HFFc6 (cell line): ENCODE measurements around the gene SSPN. TPM values are rescaled to one million over a fixed set of nuclear protein-coding genes. Genes with fewer than 3 reads are reported as not detected.

Experiments used
- DNase-seq: peaks from one replicate; pipeline ENCODE4 v3.0.0-alpha.2; 2018
- H3K27ac Mint-ChIP-seq: 2 replicates; pipeline ENCODE4 v1.8.0; 2020; ENCODE audit warnings: mild to moderate bottlenecking, mixed read lengths
- H3K27me3 Mint-ChIP-seq: 2 replicates; pipeline ENCODE4 v1.8.0; 2021; ENCODE audit warnings: mild to moderate bottlenecking, moderate library complexity, mixed read lengths; ENCODE audit not compliant: insufficient read depth
- H3K36me3 Mint-ChIP-seq: 2 replicates; pipeline ENCODE4 v1.8.0; 2021; ENCODE audit warnings: low read depth, mixed read lengths
- H3K4me1 Mint-ChIP-seq: 2 replicates; pipeline ENCODE4 v1.8.0; 2020; ENCODE audit warnings: low read depth, mixed read lengths
- H3K4me3 Mint-ChIP-seq: 2 replicates; pipeline ENCODE4 v1.8.0; 2020; ENCODE audit warnings: mild to moderate bottlenecking, moderate library complexity, mixed read lengths
- H3K9me3 Mint-ChIP-seq: 2 replicates; pipeline ENCODE4 v1.8.0; 2020; ENCODE audit warnings: mild to moderate bottlenecking, mixed read lengths
- CTCF ChIP-seq: fragments of 200-600 bp; sonication (generic); IDR thresholded peaks from 2 replicates; pipeline ENCODE4 v1.5.0; 2021; ENCODE audit warnings: antibody characterized with exemption, mild to moderate bottlenecking
- total RNA-seq, 6 experiments: library from RNA; stranded (reverse); fragmentation: NEBNext Ultra II Directional; extraction: Animal tissue kit (Norgen Biotek cat#: 25700); gene quantifications; 2 replicates in 1 of 6; 3 replicates in 5 of 6; pipeline ENCODE4 v1.2.3, GENCODE V29; 2021

Gene SSPN
- total RNA-seq, 6 experiments from 2014 or later: 10.6 to 17.5 (median 15.4) TPM

- H3K4me1 Mint-ChIP-seq: peaks cover 37% of the 10 kb centered on the region
- H3K9me3 Mint-ChIP-seq: no peaks in the 10 kb centered on the region
- DNase-seq: no peak
- H3K27ac Mint-ChIP-seq: no peak overlapping the region
- H3K36me3 Mint-ChIP-seq: no peaks in the 10 kb centered on the region
- no peak for TF ChIP-seq CTCF
- no peak overlapping the region for H3K4me3 Mint-ChIP-seq
- H3K27me3 Mint-ChIP-seq: no peaks in the 10 kb centered on the region; the same call in none of the 2 replicates
Observed at GRCh38 chr12:26278266-26278665, 82.9 kb downstream of the SSPN start.

- no peaks in the 10 kb centered on the region for H3K9me3 Mint-ChIP-seq
- peaks cover 33% of the 10 kb centered on the region for H3K4me1 Mint-ChIP-seq
- H3K27me3 Mint-ChIP-seq: no peaks in the 10 kb centered on the region; the same call in none of the 2 replicates
- TF ChIP-seq CTCF: no peak
- no peak overlapping the region for H3K27ac Mint-ChIP-seq
- H3K36me3 Mint-ChIP-seq: no peaks in the 10 kb centered on the region
- no peak overlapping the region for H3K4me3 Mint-ChIP-seq
- DNase-seq: no peak
Observed at GRCh38 chr12:26278666-26279065, 83.3 kb downstream of the SSPN start.

GRCh38 chr12:26279091-26279490 lies 83.7 kb downstream of the SSPN start:
- H3K4me1 Mint-ChIP-seq: peaks cover 29% of the 10 kb centered on the region
- TF ChIP-seq CTCF: no peak
- no peak overlapping the region for H3K4me3 Mint-ChIP-seq
- no peak overlapping the region for H3K27ac Mint-ChIP-seq
- no peaks in the 10 kb centered on the region; the same call in none of the 2 replicates for H3K27me3 Mint-ChIP-seq
- no peaks in the 10 kb centered on the region for H3K36me3 Mint-ChIP-seq
- no peaks in the 10 kb centered on the region for H3K9me3 Mint-ChIP-seq
- DNase-seq: no peak

- Mint-ChIP-seq H3K27me3 (no peaks in the 10 kb centered on the region; the same call in none of the 2 replicates), H3K9me3 (no peaks in the 10 kb centered on the region), H3K4me3 (no peak overlapping the region), H3K4me1 (peaks cover 21% of the 10 kb centered on the region), H3K27ac (no peak overlapping the region), H3K36me3 (no peaks in the 10 kb centered on the region)
- TF ChIP-seq CTCF: no peak
- DNase-seq: no peak
Observed at GRCh38 chr12:26279908-26280307, 84.5 kb downstream of the SSPN start.

GRCh38 chr12:26280869-26281268 lies 85.5 kb downstream of the SSPN start:
- H3K4me3 Mint-ChIP-seq: no peak overlapping the region
- H3K36me3 Mint-ChIP-seq: no peaks in the 10 kb centered on the region
- no peaks in the 10 kb centered on the region; the same call in none of the 2 replicates for H3K27me3 Mint-ChIP-seq
- no peak for TF ChIP-seq CTCF
- no peak for DNase-seq
- H3K27ac Mint-ChIP-seq: no peak overlapping the region
- H3K4me1 Mint-ChIP-seq: peaks cover 11% of the 10 kb centered on the region
- no peaks in the 10 kb centered on the region for H3K9me3 Mint-ChIP-seq

GRCh38 chr12:26281320-26281719 lies 85.9 kb downstream of the SSPN start:
- H3K27ac Mint-ChIP-seq: no peak overlapping the region
- no peak for TF ChIP-seq CTCF
- H3K27me3 Mint-ChIP-seq: no peaks in the 10 kb centered on the region; the same call in none of the 2 replicates
- H3K4me3 Mint-ChIP-seq: no peak overlapping the region
- peaks cover 7% of the 10 kb centered on the region for H3K4me1 Mint-ChIP-seq
- no peaks in the 10 kb centered on the region for H3K9me3 Mint-ChIP-seq
- H3K36me3 Mint-ChIP-seq: no peaks in the 10 kb centered on the region
- no peak for DNase-seq
